OCI-LY1 (cell line): ENCODE measurements around the gene CA6.

ENCODE experiments used
- CTCF ChIP-seq: fragments of 200-600 bp; sonication (generic), shearing (Covaris generic); IDR thresholded peaks from 2 replicates; pipeline ENCODE4 v1.5.1; 2017; ENCODE audit warnings: mild to moderate bottlenecking, antibody characterized with exemption, low read length, moderate library complexity, mixed read lengths
- EZH2 ChIP-seq: fragments of 200-600 bp; sonication (generic), shearing (Covaris generic); IDR thresholded peaks from 2 replicates; pipeline ENCODE4 v1.8.0; 2017; ENCODE audit warnings: borderline replicate concordance, mixed run types, mild to moderate bottlenecking, antibody characterized with exemption, low read length, moderate library complexity, mixed read lengths

GRCh38 chr1:9022773-9023172, 77.1 kb downstream of the CA6 start:
- TF ChIP-seq CTCF = no peak; the same call in 1 of the 2 replicates
- no peak for TF ChIP-seq EZH2
